ELF-1 (cell line): ENCODE data around the gene RRP1B.
"Not testable (repeated sequence)": the region's sequence is repeated elsewhere in the genome, so short reads cannot be mapped to it uniquely, and the experiment has no call there.

Experiments
- DNase-seq: peaks from one replicate; pipeline ENCODE4 v3.0.0-alpha.2; 2016; ENCODE audit warnings: low read depth, low spot score

RRP1B gene

DNA sequence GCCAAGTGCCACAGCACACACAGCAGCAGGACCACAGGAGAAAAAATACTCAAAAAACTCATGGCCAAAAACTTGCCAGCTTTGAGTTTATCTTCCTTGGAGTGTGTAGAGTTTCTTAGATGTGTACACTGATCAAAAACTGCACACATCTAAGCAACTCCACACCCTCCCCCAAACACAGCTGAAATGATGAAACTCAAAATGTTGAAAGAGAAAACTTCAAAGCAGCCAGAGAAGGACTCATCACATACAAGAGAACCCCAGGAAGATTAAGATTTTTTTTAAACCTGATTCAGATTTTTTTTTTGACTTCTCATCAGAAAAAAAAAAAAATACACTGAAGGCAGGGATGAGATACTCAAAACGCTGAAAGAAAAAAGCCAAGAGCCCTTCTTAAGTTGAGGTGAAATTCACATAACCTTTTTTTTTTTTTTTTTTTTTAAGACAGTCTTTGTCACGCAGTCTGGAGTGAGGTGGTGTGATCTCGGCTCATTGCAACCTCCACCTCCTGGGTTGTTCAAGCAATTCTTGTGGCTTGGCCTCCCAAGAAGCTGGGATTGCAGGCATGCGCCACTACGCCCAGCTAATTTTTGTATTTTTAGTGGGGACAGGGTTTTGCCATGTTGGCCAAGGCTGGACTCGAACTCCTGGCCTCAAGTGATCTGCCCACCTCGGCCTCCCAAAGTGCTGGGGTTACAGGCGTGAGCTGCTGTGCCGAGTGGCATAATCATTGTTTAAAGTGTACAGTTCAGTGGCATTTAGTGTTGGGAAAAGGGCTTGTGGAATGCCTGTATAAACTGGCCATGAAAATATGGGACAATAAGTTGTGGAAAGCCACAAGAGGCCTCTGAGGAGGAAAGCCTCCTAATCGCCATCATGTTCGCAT is 38.6 kb downstream of the RRP1B start:
- no peak for DNase-seq

DNA sequence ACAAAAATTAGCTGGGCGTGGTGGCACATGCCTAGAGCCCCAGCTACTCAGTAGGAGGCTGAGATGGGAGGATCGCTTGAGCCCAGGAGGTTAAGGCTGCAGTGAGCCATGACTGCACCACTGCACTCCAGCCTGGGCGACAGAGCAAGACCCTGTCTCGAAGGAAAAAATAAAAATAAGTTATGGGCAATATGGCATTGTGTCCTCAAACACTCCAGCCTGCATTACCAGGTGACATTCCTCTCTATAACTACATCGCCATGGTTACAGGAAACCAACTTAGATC is 40.1 kb downstream of the RRP1B start:
- not testable (repeated sequence) for DNase-seq

DNA sequence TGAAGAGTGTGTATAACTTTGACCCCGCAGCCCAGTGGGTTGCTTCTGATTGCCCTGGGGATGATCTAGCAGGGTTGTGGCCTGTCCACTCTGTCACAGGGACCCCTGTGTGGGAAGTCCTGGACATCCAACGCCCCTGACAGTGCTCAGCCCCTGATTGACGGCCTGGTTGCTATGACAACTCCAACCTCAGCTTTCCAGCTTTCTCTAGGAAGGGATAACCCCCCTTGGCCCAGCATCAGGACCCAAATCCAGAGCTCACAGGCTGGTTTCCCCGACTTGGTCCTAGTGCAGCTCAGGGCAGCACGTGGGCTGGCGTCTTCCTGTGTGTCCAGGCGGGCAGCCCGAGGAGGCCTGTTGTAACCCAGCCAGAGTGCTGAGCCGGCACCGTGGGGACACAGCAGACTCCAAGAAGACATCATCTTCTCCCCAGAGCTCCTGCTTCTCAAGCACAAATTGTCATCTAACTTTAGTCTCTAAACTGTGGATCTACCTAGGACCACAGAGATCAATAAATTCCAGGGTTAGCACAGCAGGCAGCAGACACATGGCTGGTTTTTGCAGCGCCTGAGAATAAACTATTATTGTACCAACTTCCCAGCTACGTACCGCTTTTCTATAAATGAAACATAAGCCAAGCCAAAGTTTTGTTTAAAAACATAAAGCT is 40.7 kb downstream of the RRP1B start:
- no peak for DNase-seq

DNA sequence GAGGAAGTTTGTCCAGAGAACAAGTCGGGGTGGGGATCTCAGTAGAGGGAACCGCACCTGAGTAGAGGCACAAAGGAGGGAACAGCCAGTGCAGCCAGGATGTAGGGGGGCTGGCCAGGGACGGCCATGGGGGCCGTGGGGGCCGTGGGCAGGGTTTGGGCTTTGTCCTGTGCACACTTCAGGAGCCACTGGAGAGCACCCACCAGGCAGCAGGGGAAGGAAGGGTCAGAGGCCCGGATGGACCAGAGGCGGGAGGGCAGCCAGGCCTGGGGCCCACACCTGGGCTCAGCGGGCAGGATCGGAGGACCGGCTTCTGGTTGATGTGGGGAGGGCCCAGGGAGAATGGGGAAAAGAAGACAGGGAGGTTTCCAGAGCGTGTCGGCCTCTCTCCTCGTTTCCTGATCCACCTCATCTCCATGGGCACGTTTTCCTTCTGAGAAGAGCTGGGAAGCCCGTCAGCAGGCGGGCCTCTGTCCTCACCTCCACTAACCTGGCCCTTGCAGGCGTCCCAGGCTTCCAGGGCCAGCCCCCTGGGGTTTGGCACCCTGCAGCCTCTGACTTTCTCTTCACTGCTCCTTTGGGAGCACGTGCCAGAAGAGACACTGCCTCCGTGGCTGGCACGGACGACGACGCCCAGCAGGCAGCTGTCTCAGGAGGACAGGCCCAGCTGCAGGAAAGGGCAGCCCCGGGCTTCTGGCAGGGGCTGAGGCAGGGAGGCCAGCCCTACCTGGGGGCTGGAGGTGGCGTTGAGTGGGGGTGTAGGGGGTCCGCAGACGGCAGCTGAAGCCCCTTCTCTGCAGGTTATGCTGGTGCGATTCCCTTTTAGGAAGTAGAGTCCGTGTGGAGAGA is 42.8 kb downstream of the RRP1B start:
- no peak for DNase-seq

DNA sequence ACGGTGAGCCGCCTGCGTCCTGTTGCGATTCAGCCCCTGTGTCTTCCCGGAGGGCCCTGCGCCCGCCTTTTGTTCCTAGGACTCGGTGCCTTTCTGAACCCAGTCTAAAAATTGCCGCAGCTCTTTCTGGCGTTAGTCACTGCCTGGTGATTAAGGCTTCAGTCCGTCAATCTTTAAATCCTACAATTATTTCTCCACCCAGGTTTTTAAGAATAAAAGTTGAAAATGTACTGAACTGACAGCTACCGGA is 43.4 kb downstream of the RRP1B start:
- DNase-seq: peak; percentile 39

DNA sequence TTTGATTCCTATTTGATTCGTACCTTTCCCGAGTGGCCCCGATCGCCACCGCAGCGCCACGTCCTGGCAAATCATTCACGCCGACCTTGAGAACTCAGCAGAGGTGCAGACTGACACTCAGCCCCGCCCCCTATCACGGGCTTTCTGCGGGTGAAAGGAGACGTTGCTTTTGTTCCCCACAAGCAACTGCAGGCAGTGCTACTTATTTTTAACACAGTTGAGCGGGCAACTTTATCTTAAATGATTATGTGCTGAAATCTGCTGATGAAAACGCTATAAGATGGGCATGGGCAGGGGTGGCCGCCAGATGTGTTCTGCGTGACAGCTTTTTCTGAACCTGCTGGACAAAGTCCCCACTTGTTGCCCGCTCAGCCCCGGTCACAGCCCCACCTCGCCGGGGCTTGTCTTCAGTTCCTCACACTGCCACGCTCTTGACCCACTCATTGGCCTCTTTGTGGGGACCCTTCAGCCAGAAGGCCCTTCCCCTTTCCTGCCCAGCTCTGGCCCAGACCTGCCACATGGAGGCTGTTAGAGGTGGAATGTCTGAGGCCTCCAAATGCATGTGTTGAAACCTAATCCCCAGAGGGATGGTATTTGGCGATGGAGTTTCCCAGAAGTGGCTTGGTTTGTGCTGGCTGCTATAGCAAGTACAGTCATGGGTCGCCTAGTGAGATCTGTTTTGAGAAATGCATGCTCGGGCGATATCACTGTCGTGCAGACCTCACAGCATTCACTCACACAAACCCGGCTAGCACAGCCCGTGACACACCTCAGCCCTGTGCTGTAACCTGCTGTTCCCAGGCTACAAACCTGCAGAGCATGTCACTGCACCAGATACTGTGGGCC is 43.9 kb downstream of the RRP1B start:
- peak; percentile 75 for DNase-seq

DNA sequence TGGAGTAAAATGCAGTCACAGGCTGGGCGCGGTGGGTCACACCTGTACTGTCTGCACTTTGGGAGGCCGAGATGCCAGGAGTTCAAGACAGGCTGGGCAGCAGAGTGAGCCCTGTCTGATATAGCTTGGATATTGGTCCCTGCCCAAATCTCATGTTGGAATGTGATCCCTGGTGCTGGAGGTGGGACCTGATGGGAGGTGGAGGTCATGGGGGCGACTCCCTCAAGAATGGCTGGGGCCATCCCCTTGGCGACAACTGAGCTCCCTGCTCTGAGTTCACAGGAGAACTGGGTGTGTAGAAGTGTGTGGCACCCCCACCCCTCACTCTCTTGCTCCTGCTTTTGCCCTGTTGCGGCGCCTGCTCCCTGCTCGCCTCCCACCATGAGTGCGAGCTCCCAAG is 48.1 kb downstream of the RRP1B start:
- no peak for DNase-seq

DNA sequence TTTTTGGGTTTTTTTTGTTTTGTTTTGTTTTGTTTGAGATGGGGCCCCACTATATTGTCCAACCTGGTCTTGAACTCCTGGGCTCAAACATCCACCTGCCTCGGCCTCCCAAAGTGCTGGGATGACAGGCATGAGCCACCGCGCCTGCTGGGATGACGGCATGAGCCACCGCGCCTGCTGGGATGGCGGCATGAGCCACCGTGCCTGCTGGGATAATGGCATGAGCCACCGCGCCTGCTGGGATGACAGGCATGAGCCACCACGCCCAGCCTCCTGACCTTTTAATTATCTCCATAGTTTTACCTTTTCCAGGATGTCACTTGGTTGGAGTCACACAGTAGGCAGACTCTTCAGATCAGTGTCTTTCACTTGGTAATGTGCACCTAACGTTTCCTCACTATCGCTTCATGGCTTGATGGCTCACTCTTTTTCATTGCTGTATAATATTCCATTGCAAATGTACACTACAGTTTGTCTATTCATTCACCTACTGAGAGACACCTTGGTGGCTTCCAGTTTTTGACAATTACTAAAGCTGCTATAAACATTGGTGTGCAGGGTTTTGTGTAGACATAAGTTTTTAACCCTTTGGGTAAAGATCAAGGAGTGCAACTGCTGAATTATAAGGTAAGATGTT is 49.5 kb downstream of the RRP1B start:
- DNase-seq: no peak

DNA sequence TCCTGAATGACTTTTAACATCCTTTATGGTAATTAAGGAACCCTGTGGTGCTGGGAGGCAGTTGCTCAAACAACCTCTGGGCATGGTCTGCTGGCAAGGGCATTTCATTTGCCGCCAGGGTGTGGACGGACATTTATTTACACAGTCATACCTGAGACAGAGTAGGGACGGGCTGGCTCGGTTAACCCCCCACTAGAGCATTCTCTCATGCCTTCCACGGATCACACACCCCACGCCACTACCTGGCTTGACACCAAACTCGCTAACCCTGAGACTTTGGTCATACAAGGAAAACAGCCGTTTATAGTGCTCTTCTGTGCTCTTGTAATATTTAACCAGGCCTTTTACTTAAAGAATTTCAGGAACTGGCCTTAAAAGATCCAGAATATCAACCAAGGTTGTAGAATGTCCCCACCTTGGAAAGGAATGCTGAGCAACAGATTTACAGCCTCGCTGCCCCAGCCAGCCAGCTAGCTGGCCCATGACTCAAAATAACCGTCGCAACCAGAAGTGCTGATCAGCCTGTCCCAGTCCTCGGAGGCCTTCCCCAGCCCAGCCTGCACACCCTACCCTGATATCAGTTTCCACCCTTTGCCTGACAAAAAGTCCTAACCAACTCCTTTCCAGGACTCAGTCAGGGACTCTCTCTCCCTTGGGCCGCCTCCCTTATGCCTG is 53.0 kb downstream of the RRP1B start:
- DNase-seq: peak; percentile 83

DNA sequence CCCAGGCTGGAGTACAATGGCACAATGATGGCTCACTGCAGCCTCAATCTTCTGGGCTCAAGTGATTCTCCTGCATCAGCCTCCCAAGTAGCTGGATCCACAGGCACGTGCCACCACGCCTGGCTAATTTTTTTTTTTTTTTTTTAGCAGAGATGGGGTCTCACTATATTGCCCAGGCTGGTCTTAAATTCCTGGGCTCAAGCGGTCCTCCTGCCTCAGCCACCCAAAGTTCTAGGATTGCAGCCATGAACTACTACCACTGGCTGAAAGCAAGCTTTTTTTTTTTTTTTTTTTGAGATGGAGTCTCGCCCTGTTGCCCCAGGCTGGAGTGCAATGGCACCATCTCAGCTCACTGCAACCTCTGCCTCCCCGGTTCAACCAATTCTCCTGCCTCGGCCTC is 53.8 kb downstream of the RRP1B start:
- DNase-seq: not testable (repeated sequence)

DNA sequence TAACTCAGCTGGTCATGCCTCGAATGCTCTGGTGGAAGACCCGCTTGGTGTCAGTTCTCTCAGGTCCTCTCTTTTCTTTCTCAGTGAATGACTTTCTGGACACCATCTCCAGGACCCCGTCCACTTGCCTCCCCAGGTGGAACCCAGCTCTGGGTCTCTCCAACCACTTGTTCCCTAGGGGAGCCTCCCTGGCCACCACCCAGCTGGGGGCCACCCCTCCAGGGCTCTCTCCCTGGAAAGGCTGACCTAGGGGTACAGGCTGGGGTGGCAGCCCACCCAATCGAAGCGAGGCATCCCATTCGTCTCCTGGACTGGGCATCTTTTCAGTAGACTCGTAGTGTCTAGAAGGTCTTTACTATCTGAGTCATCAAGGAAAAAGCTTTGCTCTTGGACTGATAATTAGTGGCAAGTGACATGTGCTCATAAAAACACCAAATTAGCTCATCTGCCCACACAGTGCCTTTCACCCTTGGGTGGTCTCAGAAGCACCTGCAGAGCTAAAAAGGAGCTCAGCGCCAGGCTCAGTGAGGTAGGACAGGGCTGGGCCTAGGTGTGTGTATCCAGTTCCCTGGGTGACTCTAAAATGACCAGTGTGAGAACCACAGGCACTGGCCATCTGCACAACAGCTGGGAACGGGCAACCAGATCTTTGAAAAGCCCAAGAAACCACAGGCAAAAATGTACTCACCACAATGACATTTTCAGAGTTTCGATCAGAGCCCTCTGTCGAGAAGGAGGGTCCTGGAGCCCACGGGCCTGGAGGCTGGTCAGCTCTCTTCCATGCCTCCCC is 57.2 kb downstream of the RRP1B start:
- DNase-seq: no peak

DNA sequence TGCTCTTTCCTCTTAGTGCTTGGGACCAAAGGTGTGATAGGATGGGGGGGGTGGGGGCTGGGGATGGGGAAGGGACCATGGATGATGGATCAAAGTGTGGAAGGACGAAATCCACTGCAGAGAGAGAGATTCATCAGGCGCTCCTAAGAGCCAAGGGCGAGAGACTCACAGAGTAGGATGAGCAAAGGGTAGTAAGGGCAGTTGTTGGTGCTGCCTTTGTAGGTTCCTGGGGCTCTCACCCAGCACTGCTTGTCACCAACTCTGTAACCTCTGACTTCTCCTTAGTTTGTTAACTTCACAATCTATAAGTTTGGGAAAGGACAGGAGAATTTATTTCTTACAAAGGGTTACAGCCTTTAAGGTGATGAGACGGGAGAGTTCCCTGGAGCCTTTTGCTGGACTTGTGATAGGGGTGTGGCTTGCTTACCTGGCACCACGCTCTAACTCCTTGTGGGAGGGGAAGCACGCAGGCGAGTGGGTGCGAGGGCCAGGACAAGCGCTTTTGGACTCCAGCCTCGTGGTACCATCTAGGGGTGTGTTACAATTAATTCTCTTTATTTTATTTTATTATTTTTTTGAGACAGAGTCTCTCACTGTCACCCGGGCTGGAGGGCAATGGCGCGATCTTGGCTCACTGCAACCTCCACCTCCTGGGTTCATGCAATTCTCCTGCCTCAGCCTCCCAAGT is 58.0 kb downstream of the RRP1B start:
- no peak for DNase-seq

DNA sequence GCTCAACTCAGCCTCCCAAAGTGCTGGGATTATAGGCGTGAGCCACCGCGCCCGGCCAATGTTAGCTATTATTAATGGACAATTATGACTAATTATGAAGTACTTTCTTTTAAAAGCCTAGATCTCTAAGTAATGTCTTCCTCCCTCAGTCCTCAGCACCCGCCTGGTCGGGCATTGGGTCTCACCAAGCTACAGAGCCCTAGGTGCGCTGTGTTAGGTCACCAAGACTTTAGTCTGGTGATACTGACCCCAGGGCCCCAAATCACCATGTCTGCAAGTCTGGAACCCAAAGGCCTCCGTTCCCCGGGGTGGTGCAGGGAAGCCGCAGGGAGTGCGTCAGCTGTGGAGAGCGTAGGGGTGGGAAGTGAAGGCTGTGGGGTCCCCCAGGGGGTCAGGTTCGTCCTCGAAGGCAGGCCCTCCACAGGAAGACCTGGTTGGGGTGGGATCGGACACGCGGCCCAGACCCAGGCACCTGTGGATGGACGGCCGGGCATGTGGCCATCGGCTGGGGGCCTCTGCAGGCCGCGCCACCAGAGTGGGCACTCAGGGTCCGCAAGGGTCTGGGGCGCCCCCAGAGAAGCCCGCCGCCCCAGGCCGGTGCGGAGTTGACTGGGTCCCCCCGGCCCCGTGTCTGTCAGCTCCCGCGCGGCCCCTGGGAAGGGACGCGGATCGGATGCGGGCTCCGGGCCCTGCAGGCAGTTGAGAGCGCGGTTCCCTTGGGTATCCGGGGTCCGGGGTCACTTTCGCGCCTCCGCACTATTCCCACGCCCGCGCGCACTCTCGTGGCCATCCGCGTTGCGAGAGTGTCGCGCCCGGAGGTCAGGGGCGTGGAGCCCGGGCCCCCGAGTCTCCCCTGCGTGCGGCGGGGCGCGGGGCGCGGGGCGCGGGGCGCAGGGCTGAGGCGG is 58.9 kb downstream of the RRP1B start:
- DNase-seq: no peak

DNA sequence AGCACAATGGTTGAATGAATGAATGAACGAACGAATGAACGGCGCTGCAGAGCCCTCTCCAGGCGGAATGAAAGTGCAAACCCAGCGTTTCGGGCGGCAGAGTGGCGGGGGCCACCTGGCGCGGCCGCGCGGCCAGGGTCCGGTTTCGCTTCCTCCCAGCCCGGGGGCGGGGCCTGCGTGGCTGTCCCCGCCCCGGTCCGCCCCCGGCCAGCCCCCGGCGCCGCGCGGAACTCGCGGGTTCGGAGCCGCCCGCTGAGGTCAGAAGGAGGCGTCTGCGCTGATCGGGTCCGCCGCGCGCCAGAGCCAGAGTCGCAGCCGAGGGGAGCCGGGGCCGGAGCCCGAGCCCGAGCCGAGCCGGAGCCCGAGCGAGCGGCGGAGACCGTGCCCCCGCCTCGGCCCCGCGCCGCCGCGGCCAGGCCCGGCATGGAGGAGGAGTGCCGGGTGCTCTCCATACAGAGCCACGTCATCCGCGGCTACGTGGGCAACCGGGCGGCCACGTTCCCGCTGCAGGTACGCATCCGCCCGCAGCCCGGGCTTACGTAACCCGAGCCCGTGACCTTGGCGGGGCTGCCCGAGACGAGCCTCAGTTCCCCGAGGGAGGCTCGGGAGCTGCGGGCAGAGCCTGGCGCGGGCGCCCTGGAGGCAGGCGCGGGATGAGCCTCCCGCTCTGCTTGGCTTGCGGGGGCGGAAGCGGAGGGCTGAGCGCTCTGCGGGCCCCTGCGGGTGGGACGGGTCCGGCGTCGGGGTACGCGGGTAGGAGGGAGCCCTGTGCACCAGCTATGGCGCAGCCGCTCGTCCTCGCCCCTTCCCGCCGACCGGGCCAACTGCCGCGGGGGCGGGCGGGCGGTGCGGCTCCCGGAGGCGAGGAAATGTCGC is 59.8 kb downstream of the RRP1B start, which contains the start of gene PDXK:
PDXK (plus strand) TSS at position 258 of the 876 bp plus-strand sequence; CDS start at position 424, 166 bp downstream.
- peak; percentile 79 for DNase-seq

DNA sequence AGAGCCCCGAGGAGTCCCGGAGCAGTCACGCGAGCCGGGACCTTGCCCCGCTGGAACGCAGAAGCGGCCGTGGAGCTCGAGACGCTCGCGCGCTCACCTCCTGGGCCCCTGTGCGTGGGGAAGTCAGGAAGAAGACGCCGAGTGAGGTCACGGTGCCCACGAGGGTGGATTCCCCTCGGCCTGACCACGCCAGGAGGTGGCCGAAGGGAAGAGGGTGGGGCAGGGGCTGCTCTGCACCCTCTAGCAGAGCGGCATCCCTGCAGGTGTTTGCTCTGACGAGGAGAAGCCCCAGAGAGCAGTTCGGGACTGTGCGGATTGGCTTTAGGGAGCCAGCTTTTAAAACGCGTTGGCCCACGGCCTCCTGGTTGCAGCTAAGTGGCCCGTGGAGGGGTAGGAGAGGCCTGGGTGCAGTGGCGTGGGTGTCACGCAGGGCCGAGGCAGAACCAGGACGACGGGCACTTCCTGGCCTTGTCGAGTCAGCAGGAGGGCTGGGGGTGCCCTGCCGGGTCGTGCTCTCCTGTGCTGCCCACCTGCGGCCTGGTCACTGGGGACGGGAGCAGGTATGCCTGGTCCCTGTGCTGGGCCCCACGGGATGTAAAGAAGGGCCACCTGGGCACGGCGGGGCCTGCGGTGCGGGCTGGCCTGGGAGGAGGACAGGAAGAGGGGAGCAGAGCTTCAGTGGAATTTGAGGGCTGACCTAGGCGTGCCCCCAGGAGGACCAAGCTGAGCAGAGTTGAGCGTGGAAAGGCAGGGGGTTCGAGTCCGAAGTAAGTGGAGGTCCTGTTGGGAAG is 60.6 kb downstream of the RRP1B start:
- no peak for DNase-seq

DNA sequence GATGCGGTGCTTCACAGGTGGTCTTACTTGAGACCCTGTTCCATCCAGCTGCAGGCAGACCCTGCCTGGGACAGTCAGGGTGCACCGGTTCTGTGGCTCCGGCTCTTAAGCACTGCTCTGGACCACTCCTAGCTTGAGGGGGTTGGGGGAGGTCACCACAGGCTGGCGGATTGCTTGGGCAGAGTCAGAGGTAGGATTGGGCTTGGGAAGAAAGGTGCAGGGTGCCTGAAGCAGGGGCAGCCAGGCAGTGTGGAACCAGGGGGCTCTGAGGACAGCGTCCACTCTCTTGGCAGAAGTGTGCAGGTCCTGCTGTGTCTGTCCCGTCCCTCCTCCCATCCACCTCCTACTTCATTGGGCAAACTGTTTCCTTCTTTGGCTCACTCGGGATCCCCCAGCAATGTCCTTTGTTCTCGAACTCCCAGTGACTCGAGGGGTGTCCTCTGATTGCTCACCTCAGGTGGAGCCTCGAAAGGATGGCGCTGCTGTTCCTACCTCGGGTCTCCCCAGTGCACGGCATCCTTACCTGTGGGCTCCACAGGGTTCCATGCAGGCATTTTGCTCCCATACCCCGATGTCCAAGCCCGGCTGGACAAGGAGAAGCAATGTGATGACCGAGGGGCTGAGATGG is 61.3 kb downstream of the RRP1B start:
- DNase-seq: no peak
